Skeletal muscle tissue (tissue), 4 donors: ENCODE data around the gene LCE3E. TPM values are rescaled to one million over a fixed set of nuclear protein-coding genes. Genes with fewer than 3 reads are reported as not detected.
"Not testable (repeated sequence)": the region's sequence is repeated elsewhere in the genome, so short reads cannot be mapped to it uniquely, and the experiment has no call there.

ENCODE experiments used
- H3K27ac ChIP-seq: one replicate; pipeline ENCODE4 v1.7.0; 2013; ENCODE audit warnings: mild to moderate bottlenecking, low read depth, low read length, inconsistent platforms
- H3K27me3 ChIP-seq, 3 donors: one replicate each; pipeline ENCODE4 v1.7.0; 2013; ENCODE audit warnings: low read length in 3 of 3; ENCODE audit not compliant: control insufficient read depth in 3 of 3, insufficient read depth in 3 of 3
- H3K36me3 ChIP-seq, 3 donors: one replicate each; pipeline ENCODE4 v1.7.0; 2013; ENCODE audit warnings: low read length in 3 of 3; ENCODE audit not compliant: control insufficient read depth in 3 of 3, insufficient read depth in 3 of 3
- H3K4me1 ChIP-seq, 3 donors: one replicate each; pipeline ENCODE4 v1.7.0; 2013; ENCODE audit warnings: low read length in 3 of 3, mild to moderate bottlenecking in 3 of 3; ENCODE audit not compliant: control insufficient read depth in 3 of 3, insufficient read depth in 3 of 3
- H3K4me3 ChIP-seq, 3 donors: one replicate each; pipeline ENCODE4 v1.7.0; 2013; ENCODE audit warnings: low read length in 3 of 3
- H3K9ac ChIP-seq, 3 donors: one replicate each; pipeline ENCODE4 v1.7.0; 2013; ENCODE audit warnings: low read length in 3 of 3, mild to moderate bottlenecking in 3 of 3, moderate library complexity in 2 of 3, low read depth in 1 of 3
- H3K9me3 ChIP-seq, 3 donors: one replicate each; pipeline ENCODE4 v1.7.0; 2013; ENCODE audit warnings: low read length in 3 of 3; ENCODE audit not compliant: control insufficient read depth in 3 of 3
- total RNA-seq: library from RNA; depleted of rRNA; stranded (reverse); fragments of >200 nt; gene quantifications from one replicate; pipeline ENCODE4 v1.2.3, GENCODE V29; 2014
- donor health status: Osteomylitis.

LCE3E gene, protein sequence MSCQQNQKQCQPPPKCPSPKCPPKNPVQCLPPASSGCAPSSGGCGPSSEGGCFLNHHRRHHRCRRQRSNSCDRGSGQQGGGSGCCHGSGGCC
- not detected for total RNA-seq

GRCh38 chr1:152566681-152567080 lies at the start of gene LCE3E:
LCE3E (minus strand) TSS chr1:152566780; CDS start chr1:152566208, 572 bp downstream.
- H3K9ac ChIP-seq: no peak within 1 kb of the TSS
- no peak within 1 kb of the TSS for H3K4me3 ChIP-seq
- no peak within 1 kb of the TSS for H3K27ac ChIP-seq
- peaks cover 0 to 7% (median 0%) of the 10 kb centered on the region in 3 donors for H3K9me3 ChIP-seq
- no peaks in the 10 kb centered on the region for H3K4me1 ChIP-seq
- H3K36me3 ChIP-seq: no peaks in the 10 kb centered on the region
- no peaks in the 10 kb centered on the region for H3K27me3 ChIP-seq

DNA sequence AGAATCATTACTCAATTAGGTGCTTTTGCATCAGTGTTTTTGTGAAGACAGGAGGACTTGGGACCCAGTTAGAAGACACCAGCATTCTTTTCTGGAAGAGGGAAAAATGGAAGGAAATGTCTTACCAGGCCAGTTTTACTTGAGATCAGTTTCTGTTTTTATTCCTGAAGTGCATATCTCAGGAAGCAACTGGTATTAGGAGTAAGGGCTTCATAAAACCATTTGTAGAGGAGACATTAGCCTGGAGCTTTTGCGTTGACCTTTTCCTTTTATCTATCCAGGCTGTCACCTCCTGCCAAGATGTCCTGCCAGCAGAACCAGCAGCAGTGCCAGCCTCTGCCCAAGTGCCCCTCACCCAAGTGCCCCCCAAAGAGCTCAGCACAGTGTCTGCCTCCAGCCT lies 46.9 kb upstream of the LCE3E start, which contains the start of gene LCE3B:
TSS of gene LCE3B (plus strand) at position 301 of the 400 bp plus-strand sequence. CDS start at position 301, 0 bp downstream.
- no peaks in the 10 kb centered on the region for H3K4me1 ChIP-seq
- no peak within 1 kb of the TSS for H3K9ac ChIP-seq
- no peak within 1 kb of the TSS for H3K4me3 ChIP-seq
- H3K9me3 ChIP-seq: peaks cover 2 to 4% (median 2%) of the 10 kb centered on the region in 3 donors
- no peaks in the 10 kb centered on the region for H3K27me3 ChIP-seq
- no peak within 1 kb of the TSS for H3K27ac ChIP-seq
- H3K36me3 ChIP-seq: no peaks in the 10 kb centered on the region

- Histone ChIP-seq H3K9me3 (no peaks in the 10 kb centered on the region), H3K4me3 (no peak within 1 kb of the TSS), H3K27ac (no peak within 1 kb of the TSS), H3K27me3 (no peaks in the 10 kb centered on the region), H3K4me1 (no peaks in the 10 kb centered on the region), H3K36me3 (no peaks in the 10 kb centered on the region), H3K9ac (no peak within 1 kb of the TSS)
These were observed 33.4 kb upstream of the LCE3E start, which contains the start of gene LCE3C for GRCh38 chr1:152599934-152600333. LCE3C (plus strand) TSS chr1:152600234; CDS start chr1:152600732, 498 bp downstream.

GRCh38 chr1:152596986-152597385 lies 30.4 kb upstream of the LCE3E start:
- no peaks in the 10 kb centered on the region for H3K9me3 ChIP-seq
- no peaks in the 10 kb centered on the region for H3K36me3 ChIP-seq
- no peaks in the 10 kb centered on the region for H3K27me3 ChIP-seq
- H3K9ac ChIP-seq: no peak overlapping the region
- H3K4me1 ChIP-seq: no peaks in the 10 kb centered on the region
- no peak overlapping the region for H3K27ac ChIP-seq
- no peak overlapping the region for H3K4me3 ChIP-seq

DNA sequence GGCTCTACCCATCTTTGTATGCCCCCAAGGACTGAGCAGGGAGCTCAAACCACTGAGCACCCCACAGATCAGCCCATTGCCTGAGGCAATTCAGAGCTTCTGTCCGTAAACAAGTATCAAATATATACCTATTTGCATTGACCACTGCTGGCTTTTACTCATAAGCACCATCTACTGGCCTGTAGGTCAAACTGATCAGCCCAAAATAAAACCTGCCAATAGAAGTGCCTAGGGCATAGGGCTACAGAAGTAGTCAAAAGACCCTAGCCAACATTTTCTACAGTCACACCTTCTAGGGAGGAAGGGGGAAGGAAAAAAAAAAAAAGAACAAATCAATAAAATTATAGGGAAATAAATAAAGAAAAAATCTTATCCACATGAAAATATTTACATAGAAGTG lies 19.0 kb upstream of the LCE3E start:
- H3K4me1 ChIP-seq: no peaks in the 10 kb centered on the region
- H3K4me3 ChIP-seq: no peak overlapping the region
- no peak overlapping the region for H3K27ac ChIP-seq

GRCh38 chr1:152582647-152583046 lies 16.1 kb upstream of the LCE3E start:
- Histone ChIP-seq H3K4me3 (no peak overlapping the region), H3K9me3 (no peaks in the 10 kb centered on the region), H3K27me3 (no peaks in the 10 kb centered on the region), H3K36me3 (no peaks in the 10 kb centered on the region), H3K4me1 (no peaks in the 10 kb centered on the region), H3K9ac (no peak overlapping the region), H3K27ac (no peak overlapping the region)

More for the DNA sequence above, 19.0 kb upstream of the LCE3E start:
- no peaks in the 10 kb centered on the region for H3K9me3 ChIP-seq
- no peaks in the 10 kb centered on the region for H3K27me3 ChIP-seq
- H3K9ac ChIP-seq: no peak overlapping the region
- no peaks in the 10 kb centered on the region for H3K36me3 ChIP-seq

DNA sequence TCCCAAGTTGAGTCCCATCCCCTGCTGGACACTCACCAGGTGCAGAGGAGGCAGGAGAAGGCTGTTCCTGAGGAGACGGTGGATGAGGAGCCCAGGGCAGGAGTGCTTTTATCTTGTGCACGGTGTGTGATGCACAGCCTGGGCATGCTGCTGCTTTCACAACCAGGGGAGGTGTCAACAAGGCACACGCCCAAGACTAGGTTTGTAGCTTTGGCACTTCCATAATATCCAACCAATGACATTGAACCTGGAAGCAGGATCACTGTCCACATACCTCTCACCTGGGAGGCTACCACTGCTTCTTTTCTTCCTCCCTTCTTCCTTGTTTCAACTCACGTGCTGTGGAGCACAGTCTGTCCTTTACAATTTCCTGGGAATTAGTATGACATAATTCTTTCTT lies 13.9 kb upstream of the LCE3E start, which contains the start of gene LCE3D:
TSS of gene LCE3D (minus strand) at position 84 of the 400 bp plus-strand sequence. CDS start 580 bp downstream, outside the sequence.
- H3K4me1 ChIP-seq: no peaks in the 10 kb centered on the region
- no peak within 1 kb of the TSS for H3K9ac ChIP-seq

DNA sequence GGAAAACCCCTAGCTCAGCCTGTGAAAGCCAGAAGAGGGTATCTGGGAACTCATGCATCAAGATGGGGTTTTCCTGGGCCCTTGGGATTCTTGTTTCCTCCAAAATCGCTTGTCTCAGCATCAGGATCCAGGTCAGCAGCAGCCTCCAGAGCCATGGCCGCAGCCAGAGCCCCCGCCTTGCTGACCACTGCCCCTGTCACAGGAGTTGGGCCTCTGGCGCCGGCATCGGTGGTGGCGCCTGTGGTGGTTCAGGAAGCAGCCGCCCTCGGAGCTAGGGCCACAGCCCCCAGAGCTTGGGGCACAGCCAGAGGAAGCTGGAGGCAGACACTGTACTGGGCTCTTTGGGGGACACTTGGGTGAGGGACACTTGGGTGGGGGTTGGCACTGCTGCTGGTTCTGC lies 12.9 kb upstream of the LCE3E start:
- H3K9me3 ChIP-seq, H3K9ac ChIP-seq, H3K4me3 ChIP-seq, H3K27me3 ChIP-seq, H3K36me3 ChIP-seq, H3K4me1 ChIP-seq, H3K27ac ChIP-seq: not testable (repeated sequence)

More for the DNA sequence above, 13.9 kb upstream of the LCE3E start, which contains the start of gene LCE3D:
- Histone ChIP-seq H3K27ac (no peak within 1 kb of the TSS), H3K4me3 (no peak within 1 kb of the TSS), H3K36me3 (no peaks in the 10 kb centered on the region), H3K27me3 (no peaks in the 10 kb centered on the region), H3K9me3 (no peaks in the 10 kb centered on the region)

- H3K36me3 ChIP-seq: no peaks in the 10 kb centered on the region
- H3K4me3 ChIP-seq: no peak overlapping the region
- H3K9ac ChIP-seq: no peak overlapping the region
- no peaks in the 10 kb centered on the region for H3K4me1 ChIP-seq
- H3K9me3 ChIP-seq: no peaks in the 10 kb centered on the region
- H3K27me3 ChIP-seq: no peaks in the 10 kb centered on the region
- no peak overlapping the region for H3K27ac ChIP-seq
These were observed 10.6 kb upstream of the LCE3E start for GRCh38 chr1:152577168-152577567.

GRCh38 chr1:152565535-152566215 lies 905 bp downstream of the LCE3E start:
- H3K4me1 ChIP-seq: no peaks in the 10 kb centered on the region
- peaks cover 0 to 7% (median 0%) of the 10 kb centered on the region in 3 donors for H3K9me3 ChIP-seq
- no peak overlapping the region for H3K9ac ChIP-seq
- no peak overlapping the region for H3K4me3 ChIP-seq
- no peaks in the 10 kb centered on the region for H3K27me3 ChIP-seq
- no peaks in the 10 kb centered on the region for H3K36me3 ChIP-seq
- H3K27ac ChIP-seq: no peak overlapping the region
